ENCODE measurements around the gene FAM81A.

FAM81A gene

DNA sequence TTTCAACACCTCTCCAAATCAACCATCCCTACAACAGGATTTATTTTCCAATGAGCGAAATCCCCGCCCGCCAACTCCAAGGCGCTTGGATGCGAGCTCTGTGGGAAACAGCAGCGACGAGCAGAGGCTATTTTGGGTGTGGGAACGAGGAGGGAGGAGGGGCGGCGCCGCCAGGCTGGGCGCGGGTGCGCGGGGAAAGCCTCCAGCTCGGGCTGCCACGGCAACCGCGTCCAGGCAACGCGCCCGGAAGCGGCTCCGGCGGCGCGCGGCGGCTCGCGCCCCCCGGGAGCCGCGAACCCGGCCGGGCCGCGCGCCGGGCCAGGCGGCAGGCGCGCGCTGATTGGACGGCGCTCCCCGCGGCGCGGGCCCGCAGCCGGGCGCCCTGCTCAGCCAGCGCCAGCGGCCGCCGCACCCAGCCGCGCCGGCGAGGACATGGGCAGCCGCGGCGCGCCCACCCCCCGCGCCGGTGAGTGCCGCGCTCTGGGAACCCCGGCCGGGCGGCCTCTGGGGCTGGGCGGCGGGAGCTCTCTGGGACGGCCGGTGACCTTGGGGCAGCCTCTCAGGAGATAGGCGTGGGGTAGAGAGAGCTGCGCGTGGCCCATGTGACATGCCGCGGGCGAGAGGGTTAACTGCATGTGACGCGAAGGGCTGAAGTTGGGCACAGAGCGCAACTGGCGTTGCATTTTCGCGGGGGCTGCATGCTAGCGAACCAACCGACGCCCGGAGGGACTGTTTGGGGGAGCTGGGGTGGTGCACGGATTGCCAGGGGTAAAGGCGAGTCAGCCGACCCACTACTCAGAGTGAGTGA lies at the start of gene FAM81A:
TSS of gene FAM81A (plus strand) at position 370 of the 808 bp plus-strand sequence. CDS start 20,441 bp downstream, outside the sequence.
- ChIA-PET CTCF (interaction anchor here (1.1 to 1.4 kb wide), 2 partner anchors 10 to 190 kb away, joined by 3 to 4 read pairs; no protein-coding TSS in a partner anchor), POLR2A (no interaction called here)
- H3K4me3 ChIP-seq (ENCODE audit: low read depth, low read length), result peak within 1 kb of the TSS; percentile 57
- DNase-seq (ENCODE audit: low read depth, low spot score), result no peak
- TF ChIP-seq, protein P1, sequence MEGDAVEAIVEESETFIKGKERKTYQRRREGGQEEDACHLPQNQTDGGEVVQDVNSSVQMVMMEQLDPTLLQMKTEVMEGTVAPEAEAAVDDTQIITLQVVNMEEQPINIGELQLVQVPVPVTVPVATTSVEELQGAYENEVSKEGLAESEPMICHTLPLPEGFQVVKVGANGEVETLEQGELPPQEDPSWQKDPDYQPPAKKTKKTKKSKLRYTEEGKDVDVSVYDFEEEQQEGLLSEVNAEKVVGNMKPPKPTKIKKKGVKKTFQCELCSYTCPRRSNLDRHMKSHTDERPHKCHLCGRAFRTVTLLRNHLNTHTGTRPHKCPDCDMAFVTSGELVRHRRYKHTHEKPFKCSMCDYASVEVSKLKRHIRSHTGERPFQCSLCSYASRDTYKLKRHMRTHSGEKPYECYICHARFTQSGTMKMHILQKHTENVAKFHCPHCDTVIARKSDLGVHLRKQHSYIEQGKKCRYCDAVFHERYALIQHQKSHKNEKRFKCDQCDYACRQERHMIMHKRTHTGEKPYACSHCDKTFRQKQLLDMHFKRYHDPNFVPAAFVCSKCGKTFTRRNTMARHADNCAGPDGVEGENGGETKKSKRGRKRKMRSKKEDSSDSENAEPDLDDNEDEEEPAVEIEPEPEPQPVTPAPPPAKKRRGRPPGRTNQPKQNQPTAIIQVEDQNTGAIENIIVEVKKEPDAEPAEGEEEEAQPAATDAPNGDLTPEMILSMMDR (IDR thresholded peaks at IDR 0.05; ENCODE audit: insufficient read depth, low read length, missing control alignments), result no peak

DNA sequence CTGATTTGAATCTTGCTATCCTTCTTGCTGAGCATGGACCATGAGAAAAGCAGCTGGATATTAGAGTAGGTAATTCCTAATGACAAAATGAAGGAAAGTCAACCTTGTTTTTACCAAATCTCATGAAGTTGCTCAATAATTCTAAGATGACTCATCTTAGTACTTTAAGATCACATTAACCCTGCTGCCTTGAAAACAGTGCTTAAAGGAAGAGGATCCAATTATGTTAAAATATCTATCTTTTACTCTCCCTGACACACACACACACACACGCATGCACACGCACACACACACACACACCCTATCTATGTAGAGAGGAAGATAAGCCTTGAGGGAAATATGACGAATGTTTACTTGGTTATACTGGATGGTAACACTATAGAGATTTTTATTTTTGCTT lies 49.3 kb upstream of the FAM81A start:
- peak; percentile 3 for DNase-seq (ENCODE audit: low read depth, low spot score)
- CTCF ChIA-PET, result no interaction called here

GRCh38 chr15:59392299-59392698 lies 45.7 kb upstream of the FAM81A start:
- ChIA-PET POLR2A (no interaction called here), CTCF (no interaction called here)
- TF ChIP-seq, protein P1 (IDR thresholded peaks at IDR 0.05; ENCODE audit: insufficient read depth, low read length, missing control alignments), result no peak
- no peak for DNase-seq (ENCODE audit: low read depth, low spot score)
- no peak overlapping the region for H3K4me3 ChIP-seq (ENCODE audit: low read depth, low read length)

More for the DNA sequence above, 49.3 kb upstream of the FAM81A start:
- TF ChIP-seq, protein P1 (IDR thresholded peaks at IDR 0.05; ENCODE audit: insufficient read depth, low read length, missing control alignments), result no peak
- no peak overlapping the region for H3K4me3 ChIP-seq (ENCODE audit: low read depth, low read length)
- POLR2A ChIA-PET, result no interaction called here

DNA sequence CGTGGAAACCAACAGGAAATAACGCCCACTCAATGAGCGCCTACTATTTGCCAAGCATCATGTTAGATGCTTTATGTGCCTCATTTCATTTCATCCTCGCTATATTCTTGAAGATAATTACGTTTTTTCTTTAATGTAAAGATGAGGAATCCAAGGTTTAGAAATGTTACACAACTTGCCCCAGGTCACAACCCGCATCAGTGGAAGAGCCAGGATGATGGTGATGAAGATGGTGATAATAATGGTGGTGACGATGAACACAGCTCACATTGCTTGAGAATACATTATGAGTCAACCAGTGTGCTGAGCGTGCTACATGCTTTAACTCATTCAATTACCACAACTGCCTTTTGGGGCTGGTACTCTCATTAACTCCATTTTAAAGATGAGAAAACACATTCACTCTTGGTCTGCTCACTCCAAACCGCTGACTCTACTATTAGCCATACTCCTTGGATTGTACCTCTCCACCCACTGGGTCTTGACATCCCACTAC lies 43.8 kb upstream of the FAM81A start:
- CTCF ChIA-PET, result interaction anchor here (0.7 kb wide), 1 partner anchor 19 kb away, joined by 3 read pairs; no protein-coding TSS in a partner anchor

GRCh38 chr15:59396211-59396610 lies 41.8 kb upstream of the FAM81A start:
- ChIA-PET CTCF (interaction anchor here (0.9 kb wide), 1 partner anchor 62 kb away, joined by 3 read pairs; no protein-coding TSS in a partner anchor), POLR2A (no interaction called here)
- TF ChIP-seq, protein P1 (IDR thresholded peaks at IDR 0.05; ENCODE audit: insufficient read depth, low read length, missing control alignments), result no peak
- H3K4me3 ChIP-seq (ENCODE audit: low read depth, low read length), result no peak overlapping the region
- DNase-seq (ENCODE audit: low read depth, low spot score), result no peak

More for the DNA sequence above, 43.8 kb upstream of the FAM81A start:
- no peak for DNase-seq (ENCODE audit: low read depth, low spot score)
- TF ChIP-seq, protein P1 (IDR thresholded peaks at IDR 0.05; ENCODE audit: insufficient read depth, low read length, missing control alignments), result no peak
- POLR2A ChIA-PET, result no interaction called here
- no peak overlapping the region for H3K4me3 ChIP-seq (ENCODE audit: low read depth, low read length)

DNA sequence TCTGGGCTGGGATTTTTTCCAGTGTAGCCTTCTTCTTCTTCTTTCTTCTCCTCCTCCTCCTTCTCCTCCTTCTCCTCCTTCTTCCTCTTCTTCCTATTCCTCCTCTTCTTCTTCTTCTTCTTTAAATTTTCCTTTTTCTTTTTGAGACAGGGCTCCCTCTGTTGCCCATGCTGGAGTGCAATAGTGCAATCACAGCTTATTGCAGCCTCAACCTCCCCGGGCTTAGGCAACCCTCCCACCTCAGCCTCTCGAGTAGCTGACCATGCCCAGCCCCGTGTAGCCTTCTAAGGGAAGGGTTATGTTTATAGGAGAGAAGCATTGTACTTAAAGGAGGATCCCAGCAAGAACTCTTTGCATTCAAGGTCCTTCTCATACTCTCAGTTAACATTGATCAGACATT lies 41.3 kb upstream of the FAM81A start:
- ChIA-PET CTCF (interaction anchor here (0.9 kb wide), 1 partner anchor 62 kb away, joined by 3 read pairs; no protein-coding TSS in a partner anchor), POLR2A (no interaction called here)
- DNase-seq (ENCODE audit: low read depth, low spot score), result no peak
- TF ChIP-seq, protein P1 (IDR thresholded peaks at IDR 0.05; ENCODE audit: insufficient read depth, low read length, missing control alignments), result no peak
- no peak overlapping the region for H3K4me3 ChIP-seq (ENCODE audit: low read depth, low read length)

All from AG04449 (cell line).